ENCODE measurements around the gene KDM8. TPM values are rescaled to one million over a fixed set of nuclear protein-coding genes. Genes with fewer than 3 reads are reported as not detected.

Gene KDM8
- total RNA-seq, 1 experiment from 2014 or later = 15.5 TPM

- H2BK120ac ChIP-seq (ENCODE audit: low read depth, low read length, poor library complexity, severe bottlenecking) = no peak overlapping the region
- H3K14ac ChIP-seq (ENCODE audit: insufficient read depth, low read length) = no peak overlapping the region
- no peak overlapping the region for H3K56ac ChIP-seq (ENCODE audit: insufficient read length, low read depth, low read length)
- H2BK15ac ChIP-seq (ENCODE audit: low read depth, low read length) = no peak overlapping the region
- H3K23ac ChIP-seq (ENCODE audit: insufficient read length, low read depth, low read length) = no peak overlapping the region
- peak overlapping the region in 1 of 3 experiments; percentile 64; a peak in 2 of 7 replicates for H3K27ac Mint-ChIP-seq
- H2AK5ac ChIP-seq (ENCODE audit: insufficient read length, low read length) = no peak overlapping the region
- no peaks in the 10 kb centered on the region for H3K4me1 ChIP-seq (ENCODE audit: insufficient read depth, low read length)
- no peaks in the 10 kb centered on the region for H3K9me3 ChIP-seq (ENCODE audit: control insufficient read depth, low read depth, low read length)
- no peaks in the 10 kb centered on the region for H3K79me1 ChIP-seq (ENCODE audit: insufficient read depth, low read depth, low read length, poor library complexity, severe bottlenecking)
- H4K5ac ChIP-seq (ENCODE audit: insufficient read length, low read depth, low read length) = no peak overlapping the region
- no peak overlapping the region for H3K18ac ChIP-seq (ENCODE audit: insufficient read length, low read depth, low read length)
- no peak for TF ChIP-seq CTCF (conservative IDR thresholded peaks at IDR 0.05)
- H3K36me3 Mint-ChIP-seq (ENCODE audit: insufficient read depth in 1 of 3, low read depth in 3 of 3) = 0 out of 7 replicates have a peak, but pooled peaks cover 0 to 2% (median 0%) of the 10 kb centered on the region in 3 experiments
- no peaks in the 10 kb centered on the region for H3K27me3 Mint-ChIP-seq (ENCODE audit: low read depth)
- no peak overlapping the region for H2BK5ac ChIP-seq (ENCODE audit: insufficient read length, low read length)
- no peak overlapping the region for H4K91ac ChIP-seq (ENCODE audit: insufficient read length, low read depth, low read length)
- H2AFZ ChIP-seq (ENCODE audit: low read length) = no peak overlapping the region
- peaks cover 9 to 14% of the 10 kb centered on the region in 2 experiments for H3K4me1 Mint-ChIP-seq
- WGBS (ENCODE audit: extremely low coverage, insufficient read length, low lambda C conversion rate) = no CpG with 5 or more reads among the region's 26 CpGs
- H2BK20ac ChIP-seq (ENCODE audit: low read depth, low read length, poor library complexity, severe bottlenecking) = no peak overlapping the region
- no peak overlapping the region for H3K9ac ChIP-seq (ENCODE audit: extremely low read depth, insufficient read length, low read length)
- no peak overlapping the region for H3K27ac ChIP-seq (ENCODE audit: insufficient read length, low read depth, low read length)
- no peaks in the 10 kb centered on the region for H4K20me1 ChIP-seq (ENCODE audit: control insufficient read depth, insufficient read depth, insufficient read length)
- H3K4me3 Mint-ChIP-seq = no peak overlapping the region
- no peak for DNase-seq
- H3K4ac ChIP-seq (ENCODE audit: low read depth, low read length) = no peak overlapping the region
- no peaks in the 10 kb centered on the region for H3K9me3 Mint-ChIP-seq
- no peak overlapping the region for H3T11ph ChIP-seq (ENCODE audit: low read length)
- no peak overlapping the region for H3K4me2 ChIP-seq (ENCODE audit: insufficient read depth, insufficient read length, low read length)
- no peak overlapping the region for H2BK12ac ChIP-seq (ENCODE audit: insufficient read length, low read depth, low read length)
- H4K8ac ChIP-seq (replicated peaks; ENCODE audit: insufficient read length, low read depth, low read length) = no peak overlapping the region
- H3K79me2 ChIP-seq (ENCODE audit: insufficient read depth, low read length) = no peaks in the 10 kb centered on the region
- H3K27me3 ChIP-seq (ENCODE audit: insufficient read depth, low read length) = no peaks in the 10 kb centered on the region
- no peaks in the 10 kb centered on the region for H3K23me2 ChIP-seq (ENCODE audit: insufficient read length, low read depth, low read length, poor library complexity, severe bottlenecking)
Observed at GRCh38 chr16:27232061-27232900, 29.0 kb downstream of the KDM8 start.
